Omental fat pad (tissue), 4 donors: Measurements from ENCODE around the gene MPND. TPM values are rescaled to one million over a fixed set of nuclear protein-coding genes. Genes with fewer than 3 reads are reported as not detected.
"Not testable (repeated sequence)": the region's sequence is repeated elsewhere in the genome, so short reads cannot be mapped to it uniquely, and the experiment has no call there.

Experiments
- ATAC-seq: fragments of 150-250 bp; one replicate; pipeline ENCODE4 v1.9.1; 2016; ENCODE audit warnings: mild to moderate bottlenecking, moderate library complexity; ENCODE audit not compliant: low FRiP score
- DNase-seq: peaks from one replicate; pipeline ENCODE4 v3.0.0-alpha.2; 2019; ENCODE audit warnings: low spot score
- CTCF ChIP-seq, 3 donors: fragments of 450-650 bp; IDR thresholded peaks; one replicate each; pipeline ENCODE4 v1.5.1; 2016 to 2017; ENCODE audit warnings: antibody characterized with exemption in 3 of 3, mild to moderate bottlenecking in 3 of 3, moderate library complexity in 2 of 3
- total RNA-seq, 4 donors: library from RNA; depleted of rRNA; stranded (reverse); fragments of >200 nt; gene quantifications; one replicate each; pipeline ENCODE4 v1.1.0, GENCODE V29; 2016

Gene MPND
- total RNA-seq, 4 donors from 2014 or later = 3.5 to 7.1 (median 6.0) TPM

GRCh38 chr19:4327252-4327876 lies 16.0 kb upstream of the MPND start:
- no peak for TF ChIP-seq CTCF (IDR thresholded peaks at IDR 0.05)
- ATAC-seq = peak; percentile 73
- peak; percentile 62 for DNase-seq

- DNase-seq (no peak), ATAC-seq (no peak)
- TF ChIP-seq CTCF (IDR thresholded peaks at IDR 0.05) = no peak
Measured at GRCh38 chr19:4327877-4328242, 15.5 kb upstream of the MPND start.

- TF ChIP-seq CTCF (IDR thresholded peaks at IDR 0.05) = no peak
Measured at GRCh38 chr19:4328243-4328990, 14.9 kb upstream of the MPND start.

GRCh38 chr19:4328991-4329681 lies 14.2 kb upstream of the MPND start:
- not testable (repeated sequence) for ATAC-seq, DNase-seq

More at GRCh38 chr19:4328243-4328990, 14.9 kb upstream of the MPND start:
- DNase-seq (peak; percentile 88), ATAC-seq (peak; percentile 91)

- DNase-seq = no peak
- ATAC-seq = no peak
- TF ChIP-seq CTCF (IDR thresholded peaks at IDR 0.05) = no peak
Measured at GRCh38 chr19:4329858-4330257, 13.5 kb upstream of the MPND start.

- DNase-seq = no peak
- ATAC-seq = no peak
- no peak for TF ChIP-seq CTCF (IDR thresholded peaks at IDR 0.05)
Measured at GRCh38 chr19:4334929-4335570, 8.3 kb upstream of the MPND start.

- no peak for DNase-seq
- no peak for TF ChIP-seq CTCF (IDR thresholded peaks at IDR 0.05)
- ATAC-seq = no peak
Measured at GRCh38 chr19:4337906-4338440, 5.4 kb upstream of the MPND start.
